GM10266 (cell line): ENCODE measurements around the gene SLC9C1.
A peak's percentile ranks its signal among the peaks of the same experiment; 100 is the strongest.

Source experiments
- DNase-seq: peaks from one replicate; pipeline ENCODE4 v3.0.0; 2012; ENCODE audit errors: extremely low spot score
- TF ChIP-seq, protein P1 (sequence below): IDR thresholded peaks from 2 replicates; pipeline ENCODE4 v1.5.1; 2012; ENCODE audit warnings: mild to moderate bottlenecking, low read depth; ENCODE audit not compliant: control insufficient read depth, insufficient read depth; ENCODE audit errors: missing control alignments

SLC9C1 gene

DNA sequence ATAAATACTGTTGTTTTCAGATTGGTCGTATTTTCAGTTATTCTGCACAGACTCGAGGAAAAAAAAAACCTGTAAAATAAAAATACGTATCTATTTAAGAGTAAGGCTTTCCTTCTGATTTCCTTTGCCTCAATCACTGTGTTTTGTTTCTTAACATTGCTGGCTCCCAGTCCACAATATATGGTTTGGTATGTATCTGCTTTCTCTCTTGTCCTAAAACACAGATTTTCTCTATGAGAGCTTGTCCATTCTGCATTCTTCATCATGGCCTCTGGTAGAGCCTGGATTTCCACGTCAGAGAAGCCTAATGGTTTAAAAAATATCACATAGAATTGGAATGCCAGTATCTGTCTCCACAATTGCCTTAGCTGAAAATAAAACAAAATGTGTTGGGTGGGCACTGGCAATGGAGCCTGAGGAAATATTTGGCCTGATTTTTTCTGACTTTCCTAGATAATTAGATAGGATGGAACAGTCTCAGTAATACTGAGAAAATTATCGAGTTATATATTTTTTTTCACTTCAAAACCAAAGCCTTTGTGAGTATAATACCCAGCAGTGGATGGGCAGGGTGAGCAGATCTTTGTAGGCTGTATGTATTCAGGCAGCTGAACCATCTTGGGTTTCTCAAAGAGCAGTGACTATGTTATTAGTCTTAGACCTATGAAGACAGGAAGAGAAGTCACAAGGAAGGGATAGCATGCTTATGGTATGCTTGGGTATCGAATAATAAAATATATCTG is 40.8 kb upstream of the SLC9C1 start:
- TF ChIP-seq, protein P1, sequence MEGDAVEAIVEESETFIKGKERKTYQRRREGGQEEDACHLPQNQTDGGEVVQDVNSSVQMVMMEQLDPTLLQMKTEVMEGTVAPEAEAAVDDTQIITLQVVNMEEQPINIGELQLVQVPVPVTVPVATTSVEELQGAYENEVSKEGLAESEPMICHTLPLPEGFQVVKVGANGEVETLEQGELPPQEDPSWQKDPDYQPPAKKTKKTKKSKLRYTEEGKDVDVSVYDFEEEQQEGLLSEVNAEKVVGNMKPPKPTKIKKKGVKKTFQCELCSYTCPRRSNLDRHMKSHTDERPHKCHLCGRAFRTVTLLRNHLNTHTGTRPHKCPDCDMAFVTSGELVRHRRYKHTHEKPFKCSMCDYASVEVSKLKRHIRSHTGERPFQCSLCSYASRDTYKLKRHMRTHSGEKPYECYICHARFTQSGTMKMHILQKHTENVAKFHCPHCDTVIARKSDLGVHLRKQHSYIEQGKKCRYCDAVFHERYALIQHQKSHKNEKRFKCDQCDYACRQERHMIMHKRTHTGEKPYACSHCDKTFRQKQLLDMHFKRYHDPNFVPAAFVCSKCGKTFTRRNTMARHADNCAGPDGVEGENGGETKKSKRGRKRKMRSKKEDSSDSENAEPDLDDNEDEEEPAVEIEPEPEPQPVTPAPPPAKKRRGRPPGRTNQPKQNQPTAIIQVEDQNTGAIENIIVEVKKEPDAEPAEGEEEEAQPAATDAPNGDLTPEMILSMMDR, result no peak
- DNase-seq, result no peak

DNA sequence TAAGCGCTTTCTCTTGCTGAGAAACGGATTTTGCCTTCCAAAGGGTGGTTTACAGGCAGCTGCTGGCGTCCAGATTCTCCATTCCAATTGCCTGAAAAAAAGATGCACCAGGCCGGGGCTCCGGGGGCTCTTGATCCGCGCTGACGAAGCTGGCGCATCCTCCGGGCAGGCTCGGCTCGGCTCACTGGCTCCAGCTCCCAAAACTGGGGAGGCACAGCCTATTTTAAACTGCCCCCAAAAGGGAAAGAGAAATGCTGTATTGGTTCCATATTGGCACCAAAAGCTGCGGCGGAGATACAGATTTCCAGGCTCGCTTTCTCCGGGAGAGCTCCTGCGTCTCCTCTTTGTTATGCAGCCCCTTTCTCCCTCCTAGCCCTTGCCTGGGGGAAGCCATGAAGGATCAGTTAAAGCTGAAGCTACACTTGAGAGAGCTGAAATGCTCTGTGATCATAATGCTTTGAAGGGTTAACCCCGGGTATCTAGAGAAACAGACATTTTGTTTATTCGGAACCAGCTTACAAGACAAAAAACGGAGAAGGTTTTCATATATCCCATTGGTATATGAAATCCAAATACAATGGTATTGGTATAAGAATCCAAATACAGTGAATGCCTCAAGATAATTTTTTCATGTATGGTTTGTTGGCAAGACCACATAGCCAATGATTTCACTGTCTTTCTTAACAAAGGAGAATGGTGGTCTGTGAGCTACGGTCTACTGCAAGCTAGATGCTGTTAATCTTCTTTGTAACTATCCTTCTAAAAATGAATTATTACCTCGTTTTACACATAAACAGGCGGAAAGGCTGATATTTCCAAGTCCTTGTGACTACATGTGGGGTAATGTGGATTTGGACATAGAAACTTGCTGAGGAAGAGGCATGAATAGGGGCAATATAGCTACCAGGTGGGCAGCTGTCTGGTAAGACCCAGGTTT is 39.6 kb upstream of the SLC9C1 start:
- no peak for DNase-seq
- TF ChIP-seq, protein P1, result no peak

DNA sequence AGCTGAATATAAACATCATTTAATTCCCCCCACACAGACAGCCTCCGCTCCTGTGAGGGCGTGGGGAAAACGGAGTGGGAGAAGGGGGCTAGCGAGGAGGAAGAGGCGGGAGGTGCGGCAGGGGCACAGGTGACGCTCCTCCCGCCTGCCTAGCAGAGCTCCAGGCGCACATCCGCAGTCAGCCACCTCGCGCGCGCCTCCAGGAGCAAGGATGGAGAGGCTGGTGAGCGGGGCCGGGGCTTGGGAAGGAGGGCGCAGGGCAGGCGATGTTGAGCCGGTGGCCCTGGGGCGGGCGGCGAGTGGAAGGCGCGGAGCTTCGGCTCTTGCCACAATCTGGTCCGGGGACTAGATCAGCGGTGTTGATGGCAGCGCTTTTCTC is 39.0 kb upstream of the SLC9C1 start, which contains the start of gene CD200:
Gene CD200 (plus strand): TSS at position 155 of the 379 bp plus-strand sequence. CDS start 57 bp downstream, at position 212.
- peak; percentile 27 for DNase-seq
- TF ChIP-seq, protein P1, result no peak

DNA sequence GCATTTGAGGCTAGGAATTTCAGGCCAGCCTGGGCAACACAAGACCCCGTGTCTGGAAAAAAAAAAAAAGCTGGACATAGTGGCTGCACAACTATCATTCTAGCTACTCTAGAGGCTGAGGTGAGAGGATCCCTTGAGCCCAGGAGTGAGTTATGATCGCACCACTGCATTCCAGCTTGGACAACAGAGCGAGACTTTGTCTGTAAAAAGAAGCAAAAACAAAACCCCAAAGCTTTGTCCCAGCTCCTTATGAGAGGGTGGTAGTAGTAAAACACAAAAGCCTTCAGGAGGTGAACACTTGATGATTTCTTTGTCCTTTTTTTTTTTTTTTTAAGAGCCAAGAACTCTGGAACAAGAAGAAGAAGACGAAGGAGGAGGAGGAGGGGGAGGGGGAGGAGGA is 37.8 kb upstream of the SLC9C1 start:
- TF ChIP-seq, protein P1, result no peak
- no peak for DNase-seq

DNA sequence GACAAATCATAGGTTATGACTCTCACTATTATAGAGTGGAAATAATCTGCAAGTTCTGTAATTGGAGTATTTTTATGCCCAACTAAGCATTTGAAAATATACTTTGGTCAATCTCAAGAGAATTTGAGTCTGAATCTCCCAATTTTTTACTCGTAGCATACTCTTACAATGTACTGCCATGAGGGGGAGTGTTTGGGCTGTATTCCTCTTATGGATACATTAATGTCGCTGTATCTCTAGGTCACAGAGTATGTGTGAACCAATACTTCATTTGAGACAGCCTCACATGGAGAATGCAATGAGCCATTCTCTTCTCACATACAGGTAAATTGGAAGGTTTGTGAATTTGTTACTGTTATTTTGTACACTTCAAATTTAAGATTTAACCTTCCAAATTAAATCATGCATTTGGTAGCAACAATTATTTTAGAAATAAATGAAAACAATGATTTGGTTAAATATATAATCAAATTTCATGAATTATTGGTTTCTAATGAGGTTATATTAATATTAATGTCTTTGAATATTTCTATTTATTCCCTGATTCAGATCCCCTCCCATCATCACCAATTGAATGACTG is 33.4 kb upstream of the SLC9C1 start:
- DNase-seq, result peak; percentile 53
- TF ChIP-seq, protein P1, result peak; percentile 57

DNA sequence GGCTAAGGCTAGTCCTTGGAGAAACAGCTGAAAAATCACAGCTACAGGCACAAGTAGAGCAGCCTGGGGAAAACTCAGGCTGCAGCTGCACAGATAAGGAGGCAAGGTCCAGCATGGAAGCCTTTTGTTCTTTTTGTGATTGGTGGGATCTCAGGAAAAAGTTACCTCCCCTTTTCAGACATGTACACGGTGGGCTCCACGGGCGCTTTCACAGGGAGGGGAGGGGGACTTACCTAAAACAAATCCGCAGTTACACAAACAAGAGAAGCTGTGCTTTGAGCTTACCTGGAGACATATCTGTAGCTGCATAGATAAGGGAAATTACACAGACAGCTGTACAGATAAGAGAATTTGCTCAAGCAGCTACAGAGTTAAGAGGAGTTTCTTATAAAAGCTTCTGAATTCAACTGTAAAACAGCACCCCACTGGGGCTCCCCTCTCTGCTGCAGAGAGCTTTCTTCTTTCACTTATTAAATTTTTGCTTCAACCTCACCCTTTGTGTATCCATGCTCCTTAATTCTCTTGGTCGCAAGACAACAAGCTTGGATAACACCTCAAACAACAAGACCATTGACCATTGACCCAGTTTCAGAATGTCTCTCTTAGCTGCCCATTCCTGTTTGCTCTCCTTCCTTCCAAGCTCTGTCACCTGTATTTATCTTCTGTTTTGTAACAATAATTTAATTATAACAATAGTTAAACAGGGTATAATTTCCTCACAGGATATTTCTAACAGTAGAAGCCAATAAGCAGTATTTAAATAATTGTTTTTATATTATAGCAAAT is 28.0 kb upstream of the SLC9C1 start:
- DNase-seq, result no peak
- TF ChIP-seq, protein P1, result no peak
